Suprapubic skin (tissue), 4 donors: Measurements from ENCODE around the gene PIGQ.

ENCODE experiments used
- CTCF ChIP-seq, 2 donors: fragments of 200-600 bp in 1 of 2; fragments of 450-650 bp in 1 of 2; sonication (generic) in 1 of 2; IDR thresholded peaks; one replicate each; pipeline ENCODE4 v1.5.1; 2016 to 2019; ENCODE audit warnings: antibody characterized with exemption in 2 of 2, mild to moderate bottlenecking in 1 of 2, moderate library complexity in 1 of 2
- POLR2A ChIP-seq, 2 donors: fragments of 450-650 bp; IDR thresholded peaks; one replicate each; pipeline ENCODE4 v1.6.1; 2017; ENCODE audit warnings: antibody characterized with exemption in 2 of 2, mild to moderate bottlenecking in 2 of 2, moderate library complexity in 2 of 2
- POLR2AphosphoS5 ChIP-seq, 3 donors: sonication (generic); formaldehyde crosslinking; IDR thresholded peaks; one replicate each; pipeline ENCODE4 v1.6.1; 2017; ENCODE audit warnings: antibody characterized with exemption in 3 of 3

- TF ChIP-seq CTCF (IDR thresholded peaks at IDR 0.05) (no peak), POLR2A (IDR thresholded peaks at IDR 0.05) (no peak), POLR2AphosphoS5 (IDR thresholded peaks at IDR 0.05) (no peak)
These were observed 32.1 kb upstream of the PIGQ start for GRCh38 chr16:537415-538335.
